ENCODE measurements around the gene SGTA. TPM values are rescaled to one million over a fixed set of nuclear protein-coding genes. Genes with fewer than 3 reads are reported as not detected.
A peak's percentile ranks its signal among the peaks of the same experiment; 100 is the strongest.

Gene SGTA
- total and polyA plus RNA-seq, 2 donors from 2014 or later: 50.4 to 66.2 TPM

- TF ChIP-seq, protein P1, sequence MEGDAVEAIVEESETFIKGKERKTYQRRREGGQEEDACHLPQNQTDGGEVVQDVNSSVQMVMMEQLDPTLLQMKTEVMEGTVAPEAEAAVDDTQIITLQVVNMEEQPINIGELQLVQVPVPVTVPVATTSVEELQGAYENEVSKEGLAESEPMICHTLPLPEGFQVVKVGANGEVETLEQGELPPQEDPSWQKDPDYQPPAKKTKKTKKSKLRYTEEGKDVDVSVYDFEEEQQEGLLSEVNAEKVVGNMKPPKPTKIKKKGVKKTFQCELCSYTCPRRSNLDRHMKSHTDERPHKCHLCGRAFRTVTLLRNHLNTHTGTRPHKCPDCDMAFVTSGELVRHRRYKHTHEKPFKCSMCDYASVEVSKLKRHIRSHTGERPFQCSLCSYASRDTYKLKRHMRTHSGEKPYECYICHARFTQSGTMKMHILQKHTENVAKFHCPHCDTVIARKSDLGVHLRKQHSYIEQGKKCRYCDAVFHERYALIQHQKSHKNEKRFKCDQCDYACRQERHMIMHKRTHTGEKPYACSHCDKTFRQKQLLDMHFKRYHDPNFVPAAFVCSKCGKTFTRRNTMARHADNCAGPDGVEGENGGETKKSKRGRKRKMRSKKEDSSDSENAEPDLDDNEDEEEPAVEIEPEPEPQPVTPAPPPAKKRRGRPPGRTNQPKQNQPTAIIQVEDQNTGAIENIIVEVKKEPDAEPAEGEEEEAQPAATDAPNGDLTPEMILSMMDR (IDR thresholded peaks at IDR 0.05; ENCODE audit: borderline replicate concordance, extremely low read depth, insufficient read depth): no peak
- H3K27me3 ChIP-seq (ENCODE audit: control insufficient read depth, insufficient read depth, low read length): no peaks in the 10 kb centered on the region
- no peak for FAIRE-seq
- H3K4me1 ChIP-seq (ENCODE audit: control insufficient read depth in 2 of 3, insufficient read depth in 2 of 3, low read depth in 1 of 3, low read length in 3 of 3): peaks cover 0 to 6% (median 0%) of the 10 kb centered on the region in 3 donors
- H3K27ac ChIP-seq (ENCODE audit: low read depth in 2 of 2, low read length in 2 of 2): no peak overlapping the region
- DNase-seq: no peak
- H3K36me3 ChIP-seq (ENCODE audit: control insufficient read depth in 2 of 3, insufficient read depth in 3 of 3, low read length in 3 of 3): peaks cover 4 to 8% (median 6%) of the 10 kb centered on the region in 3 donors
- no peak overlapping the region for H3K9ac ChIP-seq (ENCODE audit: low read length in 3 of 3)
- H3K4me3 ChIP-seq (ENCODE audit: low read length in 3 of 3): no peak overlapping the region
- no peaks in the 10 kb centered on the region for H3K9me3 ChIP-seq (ENCODE audit: control insufficient read depth in 2 of 3, insufficient read depth in 1 of 3, low read length in 3 of 3)
- intact Hi-C loops (cut with DNase I): no loop called here
Measured at GRCh38 chr19:2734589-2735288, 48.3 kb downstream of the SGTA start.

GRCh38 chr19:2733930-2734588, 49.0 kb downstream of the SGTA start:
- peaks cover 0 to 1% (median 0%) of the 10 kb centered on the region in 3 donors for H3K4me1 ChIP-seq (ENCODE audit: control insufficient read depth in 2 of 3, insufficient read depth in 2 of 3, low read depth in 1 of 3, low read length in 3 of 3)
- no peak overlapping the region for H3K9ac ChIP-seq (ENCODE audit: low read length in 3 of 3)
- FAIRE-seq: no peak
- intact Hi-C loops (cut with DNase I): no loop called here
- H3K4me3 ChIP-seq (ENCODE audit: low read length in 3 of 3): no peak overlapping the region
- TF ChIP-seq, protein P1 (IDR thresholded peaks at IDR 0.05; ENCODE audit: borderline replicate concordance, extremely low read depth, insufficient read depth): no peak
- no peak for DNase-seq
- no peak overlapping the region for H3K27ac ChIP-seq (ENCODE audit: low read depth in 2 of 2, low read length in 2 of 2)
- H3K9me3 ChIP-seq (ENCODE audit: control insufficient read depth in 2 of 3, insufficient read depth in 1 of 3, low read length in 3 of 3): no peaks in the 10 kb centered on the region
- no peaks in the 10 kb centered on the region for H3K27me3 ChIP-seq (ENCODE audit: control insufficient read depth, insufficient read depth, low read length)
- H3K36me3 ChIP-seq (ENCODE audit: control insufficient read depth in 2 of 3, insufficient read depth in 3 of 3, low read length in 3 of 3): peaks cover 4 to 8% (median 6%) of the 10 kb centered on the region in 3 donors

DNA sequence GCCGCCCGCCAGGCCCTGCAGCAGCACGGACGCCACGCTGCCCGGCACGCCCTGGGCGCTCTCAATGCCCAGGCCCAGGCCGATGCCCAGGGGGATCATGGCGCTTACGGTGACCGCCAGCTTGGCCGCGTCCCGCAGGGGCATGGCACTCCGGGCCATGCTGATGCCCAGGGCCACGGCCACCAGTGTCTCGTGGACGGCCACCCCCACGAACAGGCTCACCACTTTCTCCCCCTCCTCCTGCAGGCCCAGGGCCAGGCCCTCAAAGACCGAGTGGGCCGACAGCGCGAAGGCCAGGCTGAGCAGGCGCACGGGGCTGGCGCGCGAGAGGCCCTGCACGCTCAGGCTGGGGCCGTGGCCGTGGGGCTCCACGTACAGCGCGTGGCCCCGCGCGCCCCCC, 50.2 kb downstream of the SGTA start:
- H3K27ac ChIP-seq (ENCODE audit: low read depth in 2 of 2, low read length in 2 of 2): no peak overlapping the region
- intact Hi-C loops (cut with DNase I): no loop called here
- DNase-seq: peak in 1 of 5 donors; percentile 18
- H3K9ac ChIP-seq (ENCODE audit: low read length in 3 of 3): no peak overlapping the region
- no peak overlapping the region for H3K4me3 ChIP-seq (ENCODE audit: low read length in 3 of 3)
- H3K9me3 ChIP-seq (ENCODE audit: control insufficient read depth in 2 of 3, insufficient read depth in 1 of 3, low read length in 3 of 3): no peaks in the 10 kb centered on the region
- H3K36me3 ChIP-seq (ENCODE audit: control insufficient read depth in 2 of 3, insufficient read depth in 3 of 3, low read length in 3 of 3): peaks cover 4 to 8% (median 6%) of the 10 kb centered on the region in 3 donors
- TF ChIP-seq, protein P1 (IDR thresholded peaks at IDR 0.05; ENCODE audit: borderline replicate concordance, extremely low read depth, insufficient read depth): no peak
- FAIRE-seq: no peak
- H3K27me3 ChIP-seq (ENCODE audit: control insufficient read depth, insufficient read depth, low read length): no peaks in the 10 kb centered on the region
- H3K4me1 ChIP-seq (ENCODE audit: control insufficient read depth in 2 of 3, insufficient read depth in 2 of 3, low read depth in 1 of 3, low read length in 3 of 3): no peaks in the 10 kb centered on the region

Measured in kidney (tissue), 14 donors.